ENCODE measurements around the gene TMEM95.
A peak's percentile ranks its signal among the peaks of the same experiment; 100 is the strongest.

TMEM95 gene

GRCh38 chr17:7346761-7347614 is 8.0 kb upstream of the TMEM95 start:
- no peak overlapping the region for H3K4me3 ChIP-seq
- no peaks in the 10 kb centered on the region for H3K36me3 ChIP-seq
- H3K9me3 ChIP-seq, result no peaks in the 10 kb centered on the region
- intact Hi-C loops (cut with DNase I; ENCODE audit: low total_unique reads), result loop anchor here (10.0 kb wide), 1 partner anchor 92 kb away; the partner anchor contains the start of genes CTDNEP1 and ELP5
- no peak for DNase-seq
- peaks cover 0 to 11% of the 10 kb centered on the region in 2 donors for H3K27me3 ChIP-seq
- no peak overlapping the region for H3K27ac ChIP-seq
- peaks cover 0 to 30% (median 10%) of the 10 kb centered on the region in 4 donors for H3K4me1 ChIP-seq
- TF ChIP-seq, protein P1, sequence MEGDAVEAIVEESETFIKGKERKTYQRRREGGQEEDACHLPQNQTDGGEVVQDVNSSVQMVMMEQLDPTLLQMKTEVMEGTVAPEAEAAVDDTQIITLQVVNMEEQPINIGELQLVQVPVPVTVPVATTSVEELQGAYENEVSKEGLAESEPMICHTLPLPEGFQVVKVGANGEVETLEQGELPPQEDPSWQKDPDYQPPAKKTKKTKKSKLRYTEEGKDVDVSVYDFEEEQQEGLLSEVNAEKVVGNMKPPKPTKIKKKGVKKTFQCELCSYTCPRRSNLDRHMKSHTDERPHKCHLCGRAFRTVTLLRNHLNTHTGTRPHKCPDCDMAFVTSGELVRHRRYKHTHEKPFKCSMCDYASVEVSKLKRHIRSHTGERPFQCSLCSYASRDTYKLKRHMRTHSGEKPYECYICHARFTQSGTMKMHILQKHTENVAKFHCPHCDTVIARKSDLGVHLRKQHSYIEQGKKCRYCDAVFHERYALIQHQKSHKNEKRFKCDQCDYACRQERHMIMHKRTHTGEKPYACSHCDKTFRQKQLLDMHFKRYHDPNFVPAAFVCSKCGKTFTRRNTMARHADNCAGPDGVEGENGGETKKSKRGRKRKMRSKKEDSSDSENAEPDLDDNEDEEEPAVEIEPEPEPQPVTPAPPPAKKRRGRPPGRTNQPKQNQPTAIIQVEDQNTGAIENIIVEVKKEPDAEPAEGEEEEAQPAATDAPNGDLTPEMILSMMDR (IDR thresholded peaks at IDR 0.05), result no peak

DNA sequence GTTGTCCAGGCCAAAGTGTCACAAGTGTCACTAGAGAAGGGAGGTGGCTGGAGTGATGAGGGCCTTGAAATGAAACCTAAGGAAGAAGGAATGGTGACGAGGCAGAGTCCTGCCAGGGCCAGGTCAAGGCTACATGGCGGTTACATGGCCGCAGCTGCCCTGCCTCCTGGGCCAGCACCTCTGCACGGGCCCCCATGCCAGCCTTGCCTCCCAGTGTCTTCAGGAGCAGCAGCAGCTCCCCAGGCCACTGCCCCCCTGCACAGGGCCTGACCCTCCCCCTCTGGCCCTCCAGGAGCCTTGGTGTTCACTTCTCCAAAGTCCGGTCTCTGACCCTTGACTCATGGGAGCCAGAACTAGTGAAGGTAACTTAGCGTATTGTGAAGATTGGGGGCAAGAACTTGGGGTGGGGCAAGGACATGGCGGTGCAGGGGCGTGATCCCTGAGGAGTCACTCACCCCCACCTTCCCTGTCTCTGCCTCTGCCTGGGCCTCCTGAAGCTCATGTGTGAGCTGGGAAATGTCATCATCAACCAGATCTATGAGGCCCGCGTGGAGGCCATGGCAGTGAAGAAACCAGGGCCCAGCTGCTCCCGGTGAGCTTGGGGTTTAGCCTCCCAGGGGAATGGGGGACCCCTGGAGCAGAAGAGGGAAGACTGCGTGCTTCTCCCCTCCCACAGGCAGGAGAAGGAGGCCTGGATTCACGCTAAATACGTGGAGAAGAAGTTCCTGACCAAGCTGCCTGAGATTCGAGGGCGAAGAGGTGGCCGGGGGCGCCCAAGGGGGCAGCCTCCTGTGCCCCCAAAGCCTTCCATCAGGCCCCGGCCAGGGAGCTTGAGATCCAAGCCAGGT is 7.1 kb upstream of the TMEM95 start:
- H3K27ac ChIP-seq, result no peak overlapping the region
- no peaks in the 10 kb centered on the region for H3K9me3 ChIP-seq
- TF ChIP-seq, protein P1 (IDR thresholded peaks at IDR 0.05), result no peak
- no peak overlapping the region for H3K4me3 ChIP-seq
- H3K4me1 ChIP-seq, result peaks cover 0 to 36% (median 16%) of the 10 kb centered on the region in 4 donors
- H3K27me3 ChIP-seq, result peaks cover 0 to 7% of the 10 kb centered on the region in 2 donors
- no peak for DNase-seq
- no peaks in the 10 kb centered on the region for H3K36me3 ChIP-seq
- intact Hi-C loops (cut with DNase I; ENCODE audit: low total_unique reads), result loop anchor here (10.0 kb wide), 1 partner anchor 93 kb away; the partner anchor contains the start of genes CTDNEP1 and ELP5

- no peak for DNase-seq
Observed at GRCh38 chr17:7348478-7349242, 6.3 kb upstream of the TMEM95 start.

GRCh38 chr17:7351665-7352502 is 3.1 kb upstream of the TMEM95 start, which contains the start of gene KCTD11:
Gene KCTD11 (plus strand): TSS chr17:7352162.
- peak; percentile 92 to 97 for DNase-seq
- H3K9me3 ChIP-seq, result no peaks in the 10 kb centered on the region
- TF ChIP-seq, protein P1 (IDR thresholded peaks at IDR 0.05), result peak in 1 of 2 experiments; percentile 62
- no peaks in the 10 kb centered on the region for H3K36me3 ChIP-seq
- intact Hi-C loops (cut with DNase I; ENCODE audit: low total_unique reads), result loop anchor here (1.0 to 5.0 kb wide), 3 partner anchors 85 to 210 kb away; partner anchors contain the start of genes FGF11, SENP3 and TMEM102
- H3K4me3 ChIP-seq, result peak within 1 kb of the TSS; percentile 86 to 91
- no peaks in the 10 kb centered on the region for H3K27me3 ChIP-seq
- H3K4me1 ChIP-seq, result peaks cover 0 to 73% (median 41%) of the 10 kb centered on the region in 4 donors
- H3K27ac ChIP-seq, result peak within 1 kb of the TSS; percentile 99

More at GRCh38 chr17:7348478-7349242, 6.3 kb upstream of the TMEM95 start:
- Histone ChIP-seq H3K4me3 (no peak overlapping the region), H3K4me1 (peaks cover 0 to 44% (median 24%) of the 10 kb centered on the region in 4 donors), H3K36me3 (no peaks in the 10 kb centered on the region), H3K27me3 (no peaks in the 10 kb centered on the region), H3K9me3 (no peaks in the 10 kb centered on the region), H3K27ac (peak overlapping the region in 1 of 2 donors; percentile 99)
- TF ChIP-seq, protein P1 (IDR thresholded peaks at IDR 0.05), result no peak
- intact Hi-C loops (cut with DNase I; ENCODE audit: low total_unique reads), result loop anchor here (10.0 kb wide), 1 partner anchor 94 kb away; the partner anchor contains the start of genes CTDNEP1 and ELP5

Data from tibial artery (tissue), 4 donors.